K562 (cell line): ENCODE results near the gene RBBP8. TPM values are rescaled to one million over a fixed set of nuclear protein-coding genes. Genes with fewer than 3 reads are reported as not detected.

Experiments used
- ATAC-seq: fragments of 200-7000 bp; cut with Tn5 transposase; 3 replicates; pipeline ENCODE4 v1.9.1; 2020; ENCODE audit warnings: moderate library complexity
- BruUV-seq: library from RNA; stranded (reverse); fragments of 400-500 nt; replicated peaks from 2 replicates; lab custom pipeline; 2021; lab: Mats Ljungman, UMichigan
- CTCF ChIA-PET: fragments of 300-600 bp; formaldehyde crosslinking; extraction: SDS; loops from one replicate; lab custom pipeline; 2021; ENCODE audit warnings: low intra/inter-chr PET ratio; lab: Yijun Ruan, JAX
- POLR2A ChIA-PET: fragments of 300-600, 350-650 bp; sonication (Branson Sonifier 250); formaldehyde crosslinking; extraction: SDS; loops from one replicate; lab custom pipeline; 2021; ENCODE audit warnings: antibody characterized with exemption, inconsistent platforms; lab: Yijun Ruan, JAX
- DNase-seq, 4 experiments: peaks; one replicate each; pipeline versions ENCODE4 v3.0.0 to v3.0.0-alpha.2; 2011 to 2018; ENCODE audit warnings: low spot score in 3 of 4, mixed read lengths in 3 of 4; ENCODE audit errors: extremely low read depth in 1 of 4
- FAIRE-seq: peaks from 2 replicates; lab custom pipeline; 2011; peaks lifted over from hg19 to GRCh38; lab: Jason Lieb, UNC
- H2AFZ ChIP-seq: 2 replicates; pipeline ENCODE4 v1.6.0; 2011; ENCODE audit warnings: low read depth, low read length, control low read depth, inconsistent platforms
- H3K27ac ChIP-seq: fragments of 200-600 bp; 3 replicates; pipeline ENCODE4 v1.8.0; 2011; ENCODE audit warnings: low read depth, mild to moderate bottlenecking, control low read depth, inconsistent platforms, low read length, moderate library complexity, mixed read lengths; ENCODE audit errors: extremely low read depth
- H3K27me3 ChIP-seq, 2 experiments: fragments of 300-600 bp in 1 of 2; 2 replicates in 1 of 2; 3 replicates in 1 of 2; pipeline versions ENCODE4 v1.6.0 to v1.8.0; 2011; ENCODE audit warnings: inconsistent platforms in 2 of 2, low read length in 2 of 2, mild to moderate bottlenecking in 1 of 2, mixed read lengths in 1 of 2, moderate library complexity in 1 of 2; ENCODE audit not compliant: control insufficient read depth in 2 of 2, insufficient read depth in 2 of 2
- H3K36me3 ChIP-seq: fragments of 300-600 bp; 3 replicates; pipeline ENCODE4 v1.8.0; 2011; ENCODE audit warnings: mild to moderate bottlenecking, low read length, inconsistent platforms; ENCODE audit not compliant: control insufficient read depth, insufficient read depth
- H3K4me1 ChIP-seq, 2 experiments: fragments of 200-600 bp in 1 of 2; replicated peaks in 1 of 2; 2 replicates in 1 of 2; 3 replicates in 1 of 2; pipeline versions ENCODE4 v1.5.1 to v1.8.0; 2011; ENCODE audit warnings: inconsistent platforms in 2 of 2, low read length in 2 of 2, mild to moderate bottlenecking in 1 of 2, mixed read lengths in 1 of 2, moderate library complexity in 1 of 2; ENCODE audit not compliant: control insufficient read depth in 2 of 2, insufficient read depth in 2 of 2
- H3K4me2 ChIP-seq: 2 replicates; pipeline ENCODE4 v1.6.1; 2011; ENCODE audit warnings: low read length, control low read depth, inconsistent platforms, mixed read lengths; ENCODE audit not compliant: insufficient read depth
- H3K4me3 ChIP-seq: fragments of 200-600 bp; sonication (generic), shearing (Covaris generic); 2 replicates; pipeline ENCODE4 v1.5.1; 2016; ENCODE audit warnings: control low read depth, inconsistent platforms
- H3K79me2 ChIP-seq: fragments of 200-600 bp; 3 replicates; pipeline ENCODE4 v1.8.0; 2011; ENCODE audit warnings: low read length, inconsistent platforms; ENCODE audit not compliant: control insufficient read depth, insufficient read depth
- H3K9ac ChIP-seq, 2 experiments: 2 replicates each; pipeline versions ENCODE4 v1.6.0 to v1.6.1; 2011; ENCODE audit warnings: low read depth in 2 of 2, low read length in 2 of 2, control low read depth in 1 of 2, inconsistent platforms in 1 of 2, mild to moderate bottlenecking in 1 of 2, mixed read lengths in 1 of 2; ENCODE audit not compliant: insufficient read depth in 1 of 2
- H3K9me1 ChIP-seq: one replicate; pipeline ENCODE4 v1.6.0; 2011; ENCODE audit warnings: inconsistent platforms, mild to moderate bottlenecking, low read length, moderate library complexity; ENCODE audit not compliant: control insufficient read depth, insufficient read depth
- H3K9me3 ChIP-seq: replicated peaks from 2 replicates; pipeline ENCODE4 v1.5.1; 2011; ENCODE audit warnings: low read depth, low read length, inconsistent platforms; ENCODE audit not compliant: control insufficient read depth, insufficient read depth
- H4K20me1 ChIP-seq: replicated peaks from 2 replicates; pipeline ENCODE4 v1.6.1; 2011; ENCODE audit warnings: low read length, inconsistent platforms, mixed read lengths; ENCODE audit not compliant: control insufficient read depth, insufficient read depth
- ARID2 ChIP-seq: fragments of 450-650 bp; IDR thresholded peaks from 2 replicates; pipeline ENCODE4 v1.6.1; 2017; ENCODE audit warnings: antibody characterized with exemption, mild to moderate bottlenecking
- ARNT ChIP-seq, 2 experiments: fragments of 450-650 bp; IDR thresholded peaks; 2 replicates each; pipeline ENCODE4 v1.6.1; 2016; ENCODE audit warnings: mild to moderate bottlenecking in 1 of 2
- BRCA1 ChIP-seq, 2 experiments: fragments of 450-650 bp in 1 of 2; sonication (generic) in 1 of 2; formaldehyde crosslinking in 1 of 2; IDR thresholded peaks; 2 replicates each; pipeline versions ENCODE4 v1.5.0 to v1.6.1; 2017 to 2020; ENCODE audit warnings: mild to moderate bottlenecking in 1 of 2, missing genetic modification reagents in 1 of 2
- CUX1 ChIP-seq: fragments of 200-800 bp; sonication (Bioruptor generic); IDR thresholded peaks from 2 replicates; pipeline ENCODE4 v1.6.1; 2016; ENCODE audit warnings: missing genetic modification characterization, missing compliant biosample characterization
- FOS ChIP-seq: IDR thresholded peaks from 3 replicates; pipeline ENCODE4 v1.6.1; 2011; ENCODE audit not compliant: insufficient read length; ENCODE audit errors: extremely low read depth
- GATAD2A ChIP-seq: fragments of 450-650 bp; IDR thresholded peaks from 2 replicates; pipeline ENCODE4 v1.6.1; 2017
- HCFC1 ChIP-seq: IDR thresholded peaks from 2 replicates; pipeline ENCODE4 v1.6.1; 2012; ENCODE audit warnings: low read depth, low read length, improper control_type of control experiment
- HDAC1 ChIP-seq, 2 experiments: fragments of 450-650 bp; IDR thresholded peaks; 2 replicates each; pipeline ENCODE4 v1.6.1; 2016 to 2017; ENCODE audit warnings: inconsistent platforms in 1 of 2, mild to moderate bottlenecking in 1 of 2, moderate library complexity in 1 of 2
- MCM5 ChIP-seq: fragments of 450-650 bp; IDR thresholded peaks from 2 replicates; pipeline ENCODE4 v1.6.1; 2016; ENCODE audit warnings: low read depth
- MEIS2 ChIP-seq: fragments of 450-650 bp; IDR thresholded peaks from 2 replicates; pipeline ENCODE4 v1.6.1; 2014; ENCODE audit warnings: mild to moderate bottlenecking; ENCODE audit not compliant: partially characterized antibody
- PCBP1 ChIP-seq: fragments of 200-400 bp; formaldehyde crosslinking; IDR thresholded peaks from 2 replicates; pipeline ENCODE4 v1.6.1; 2018; ENCODE audit warnings: mild to moderate bottlenecking, low read depth, low read length; ENCODE audit not compliant: poor library complexity, severe bottlenecking
- PTBP1 ChIP-seq: fragments of 200-400 bp; formaldehyde crosslinking; IDR thresholded peaks from 2 replicates; pipeline ENCODE4 v1.6.1; 2017; ENCODE audit warnings: low read depth, low read length
- ZFPM2 ChIP-seq: fragments of 250-450 bp; sonication (Bioruptor Pico); IDR thresholded peaks from 2 replicates; pipeline ENCODE4 v1.5.1; 2022; ENCODE audit warnings: mild to moderate bottlenecking
- ZNF316 ChIP-seq: fragments of 450-650 bp; IDR thresholded peaks from 2 replicates; pipeline ENCODE4 v1.6.1; 2016
- ZNF431 ChIP-seq: sonication (generic); formaldehyde crosslinking; IDR thresholded peaks from 2 replicates; pipeline ENCODE4 v1.8.0; 2022; ENCODE audit warnings: mild to moderate bottlenecking, missing genetic modification reagents
- WGBS: fragments of 100-300 bp; shearing (Covaris generic); methylation state at CpG from one replicate; pipeline ENCODE4 v1.1.6; 2016; ENCODE audit warnings: low coverage, mixed read lengths; ENCODE audit not compliant: insufficient coverage; ENCODE audit errors: missing lambda C conversion rate; 5-methylcytosine and 5-hydroxymethylcytosine counted together
- in situ Hi-C: fragments of 300-500 bp; cut with MboI; formaldehyde crosslinking; loops from 4 replicates; pipeline ENCODE4 v1.15.0; 2018; ENCODE audit warnings: inconsistent platforms, mixed read lengths
- intact Hi-C: fragments of 100-400 bp; cut with micrococcal nuclease; formaldehyde crosslinking; loops from 2 replicates; pipeline ENCODE4 v1.14.2; 2022
- polyA plus RNA-seq, 8 experiments: library from polyadenylated mRNA; depleted of rRNA in 4 of 8; stranded (reverse) in 5 of 8; unstranded in 3 of 8; fragments of >200 nt; fragmentation: Nextera tagmentation in 2 of 8; fragmentation: Illumina TruSeq in 1 of 8; extraction: Ambion mirVana in 2 of 8; extraction: Trizol in 1 of 8; gene quantifications; 2 replicates each; pipeline versions ENCODE4 v1.2.1 to v1.2.3, GENCODE V29; 2011 to 2014; ENCODE audit warnings: inconsistent platforms in 1 of 8, missing spikeins in 1 of 8
- total RNA-seq, 7 experiments: library from RNA; depleted of rRNA in 6 of 7; stranded (reverse); fragments of >200 nt in 6 of 7; fragmentation: Illumina TruSeq in 2 of 7; extraction: Trizol in 2 of 7; gene quantifications; 2 replicates each; pipeline versions ENCODE4 v1.2.1 to v1.2.3, GENCODE V29; 2011 to 2021; ENCODE audit warnings: low replicate concordance in 1 of 7
- TF ChIP-seq, protein P1 (sequence below): fragments of 450-650 bp; IDR thresholded peaks from 2 replicates; pipeline ENCODE4 v1.6.1; 2016; ENCODE audit warnings: antibody characterized with exemption

RBBP8 gene
- total and polyA plus RNA-seq, 9 of the 15 experiments (the other 6 are each of a cell fraction or from before 2014, with no cell fraction given) = 28.4 to 63.1 (median 48.9) TPM

DNA sequence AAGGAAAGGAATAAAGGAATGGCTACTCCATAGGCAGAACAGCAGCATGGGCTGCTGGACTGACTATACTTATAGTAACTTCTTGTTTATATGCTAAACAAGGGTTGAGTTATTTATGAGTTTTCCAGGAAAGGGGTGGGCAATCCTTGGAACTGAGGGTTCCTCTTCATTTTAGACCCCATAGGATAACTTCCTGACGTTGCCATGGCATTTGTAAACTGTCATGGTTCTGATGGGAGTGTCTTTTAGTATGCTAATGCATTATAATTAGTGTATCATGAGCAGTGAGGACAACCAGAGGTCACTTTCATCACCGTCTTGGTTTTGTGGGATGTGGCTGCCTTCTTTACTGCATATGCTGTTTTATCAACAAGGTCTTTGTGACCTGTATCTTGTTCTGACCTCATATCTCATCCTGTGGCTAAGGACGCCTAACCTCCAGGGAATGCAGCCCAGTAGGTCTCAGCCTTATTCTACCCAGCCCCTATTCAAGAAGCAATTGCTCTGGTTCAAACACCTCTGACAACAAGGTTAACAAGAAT is 103.6 kb downstream of the RBBP8 start:
- CTCF ChIA-PET = no interaction called here
- POLR2A ChIA-PET = no interaction called here
- Histone ChIP-seq H3K9ac (no peak overlapping the region), H3K79me2 (no peaks in the 10 kb centered on the region), H3K9me3 (no peaks in the 10 kb centered on the region), H3K4me2 (no peak overlapping the region), H3K4me1 (peaks cover 0 to 4% of the 10 kb centered on the region in 2 experiments; a peak in 2 of 5 replicates), H3K4me3 (no peak overlapping the region), H4K20me1 (no peaks in the 10 kb centered on the region), H3K27ac (no peak overlapping the region), H3K27me3 (peaks cover 0 to 8% of the 10 kb centered on the region in 2 experiments; a peak in 1 of 5 replicates), H2AFZ (no peak overlapping the region), H3K36me3 (no peaks in the 10 kb centered on the region), H3K9me1 (no peaks in the 10 kb centered on the region)
- intact Hi-C loops (loop anchor here (10.0 kb wide), 1 partner anchor 368 kb away; no protein-coding TSS in a partner anchor), in situ Hi-C loops (no loop called here)
- no peak; the same call in 1 of the 3 replicates for ATAC-seq
- WGBS = 3% methylated on average over 3 of the region's 3 CpGs
- FAIRE-seq = no peak
- DNase-seq = peak in 1 of 4 experiments; percentile 18
- no TSS peak for BruUV-seq
- TF ChIP-seq HCFC1 = no peak
- TF ChIP-seq HDAC1 (IDR thresholded peaks at IDR 0.05) = no peak
- no peak for TF ChIP-seq ZNF431 (CRISPR knock-in tag)
- TF ChIP-seq FOS = no peak
- TF ChIP-seq ARID2 = no peak
- no peak for TF ChIP-seq GATAD2A
- TF ChIP-seq CUX1 = no peak
- TF ChIP-seq ZFPM2 = no peak
- TF ChIP-seq PCBP1 = no peak
- no peak for TF ChIP-seq BRCA1 (IDR thresholded peaks at IDR 0.05)
- no peak for TF ChIP-seq BRCA1 (CRISPR knock-in tag; IDR thresholded peaks at IDR 0.05)
- no peak for TF ChIP-seq PTBP1
- TF ChIP-seq, protein P1, sequence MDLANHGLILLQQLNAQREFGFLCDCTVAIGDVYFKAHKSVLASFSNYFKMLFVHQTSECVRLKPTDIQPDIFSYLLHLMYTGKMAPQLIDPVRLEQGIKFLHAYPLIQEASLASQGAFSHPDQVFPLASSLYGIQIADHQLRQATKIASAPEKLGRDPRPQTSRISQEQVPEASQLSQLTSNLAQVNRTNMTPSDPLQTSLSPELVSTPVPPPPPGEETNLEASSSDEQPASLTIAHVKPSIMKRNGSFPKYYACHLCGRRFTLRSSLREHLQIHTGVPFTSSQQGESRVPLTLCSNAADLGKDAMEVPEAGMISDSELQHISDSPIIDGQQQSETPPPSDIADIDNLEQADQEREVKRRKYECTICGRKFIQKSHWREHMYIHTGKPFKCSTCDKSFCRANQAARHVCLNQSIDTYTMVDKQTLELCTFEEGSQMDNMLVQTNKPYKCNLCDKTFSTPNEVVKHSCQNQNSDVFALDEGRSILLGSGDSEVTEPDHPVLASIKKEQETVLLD = no peak
- TF ChIP-seq ARNT (IDR thresholded peaks at IDR 0.05) = 0 out of 4 replicates have a peak, but pooled peaks of 1 of the 2 experiments have one; percentile 13
- no peak for TF ChIP-seq MCM5
- TF ChIP-seq MEIS2 = peak; percentile 96
- no peak for TF ChIP-seq ZNF316
